Measurements from ENCODE around the gene KITLG.

KITLG gene

GRCh38 chr12:88591343-88591742, 11.1 kb upstream of the KITLG start:
- H3K4me3 Mint-ChIP-seq: no peak overlapping the region

DNA sequence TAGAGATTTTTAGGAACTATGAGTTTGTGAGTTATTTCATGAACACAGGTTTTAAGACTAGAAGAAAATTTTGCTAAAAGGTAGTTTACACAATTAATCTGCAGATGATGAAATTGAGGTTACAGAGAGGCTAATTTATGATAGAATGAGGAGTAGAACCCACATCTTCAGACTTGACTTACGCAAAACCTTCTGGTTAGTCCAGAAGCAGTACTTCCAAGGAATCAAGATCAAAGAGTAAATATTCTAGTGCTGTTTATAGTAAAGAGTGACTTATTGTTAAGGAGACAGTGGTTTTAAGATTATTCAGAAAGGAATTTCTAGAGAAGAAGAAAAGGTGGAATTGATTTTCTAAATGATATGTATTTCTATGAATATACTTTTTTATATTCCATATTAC, 10.6 kb upstream of the KITLG start:
- no peak overlapping the region for H3K27ac Mint-ChIP-seq

More at GRCh38 chr12:88591343-88591742, 11.1 kb upstream of the KITLG start:
- no peak overlapping the region for H3K27ac Mint-ChIP-seq
- no peaks in the 10 kb centered on the region for H3K4me1 Mint-ChIP-seq (ENCODE audit: low read depth)
- H3K27me3 Mint-ChIP-seq (ENCODE audit: low read depth): no peaks in the 10 kb centered on the region
- no peaks in the 10 kb centered on the region for H3K36me3 Mint-ChIP-seq (ENCODE audit: low read depth)
- H3K9me3 Mint-ChIP-seq: peaks cover 5% of the 10 kb centered on the region

DNA sequence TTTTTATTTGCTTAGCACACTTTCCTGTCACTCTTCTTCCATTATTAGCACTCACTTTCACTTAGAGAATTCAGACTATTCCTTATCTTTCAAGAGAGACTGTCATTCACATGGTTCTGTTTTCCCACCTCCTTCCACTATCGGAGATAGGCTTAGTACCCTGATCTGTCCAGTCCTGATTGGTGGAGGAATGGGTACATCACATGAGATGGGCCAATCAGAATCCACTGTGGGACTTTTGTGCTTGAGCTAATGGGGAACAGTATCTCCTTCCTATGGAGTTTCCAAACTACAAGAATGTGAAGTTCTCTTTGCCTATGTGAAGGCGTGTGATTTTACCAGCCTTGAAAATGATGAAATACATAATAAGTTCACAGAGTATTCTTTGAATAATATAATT, 4.8 kb upstream of the KITLG start:
- Mint-ChIP-seq H3K4me3 (no peak overlapping the region), H3K27me3 (ENCODE audit: low read depth) (peaks cover 25% of the 10 kb centered on the region), H3K27ac (no peak overlapping the region), H3K36me3 (ENCODE audit: low read depth) (no peaks in the 10 kb centered on the region), H3K9me3 (peaks cover 5% of the 10 kb centered on the region), H3K4me1 (ENCODE audit: low read depth) (no peaks in the 10 kb centered on the region)

More for the DNA sequence above, 10.6 kb upstream of the KITLG start:
- Mint-ChIP-seq H3K27me3 (ENCODE audit: low read depth) (no peaks in the 10 kb centered on the region), H3K4me3 (no peak overlapping the region), H3K36me3 (ENCODE audit: low read depth) (no peaks in the 10 kb centered on the region), H3K9me3 (peaks cover 5% of the 10 kb centered on the region), H3K4me1 (ENCODE audit: low read depth) (no peaks in the 10 kb centered on the region)

DNA sequence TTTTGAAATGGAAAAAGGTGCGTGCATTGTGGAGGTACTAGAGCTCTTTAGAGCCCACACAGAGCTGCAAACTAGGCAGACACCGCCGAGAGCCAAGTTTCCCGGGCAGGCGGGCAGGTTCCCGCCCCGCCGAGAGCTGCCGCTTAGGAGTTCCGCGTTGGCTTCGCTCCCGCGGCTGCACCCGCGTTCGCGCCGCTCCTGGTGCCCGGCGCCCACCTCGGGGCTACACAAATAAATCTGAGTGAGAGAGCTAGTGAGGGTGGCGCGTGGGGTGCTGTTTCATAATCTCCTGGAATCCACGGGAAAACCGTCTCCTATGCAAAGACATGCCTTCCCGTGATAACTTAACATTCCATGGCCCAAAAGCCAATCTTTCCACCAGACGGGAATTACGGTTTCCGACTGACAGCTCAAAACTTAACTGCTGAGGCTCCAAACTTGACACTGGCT, 645 bp downstream of the KITLG start:
- Mint-ChIP-seq H3K27me3 (ENCODE audit: low read depth) (peaks cover 59% of the 10 kb centered on the region), H3K27ac (no peak overlapping the region), H3K4me1 (ENCODE audit: low read depth) (peaks cover 3% of the 10 kb centered on the region), H3K4me3 (peak overlapping the region; percentile 57), H3K9me3 (no peaks in the 10 kb centered on the region), H3K36me3 (ENCODE audit: low read depth) (no peaks in the 10 kb centered on the region)

- Mint-ChIP-seq H3K27ac (no peak overlapping the region), H3K9me3 (no peaks in the 10 kb centered on the region), H3K4me3 (no peak overlapping the region), H3K36me3 (ENCODE audit: low read depth) (no peaks in the 10 kb centered on the region), H3K4me1 (ENCODE audit: low read depth) (peaks cover 3% of the 10 kb centered on the region), H3K27me3 (ENCODE audit: low read depth) (peaks cover 62% of the 10 kb centered on the region)
These were observed 1.1 kb downstream of the KITLG start for GRCh38 chr12:88579161-88579517.

- H3K4me3 Mint-ChIP-seq: no peak overlapping the region
- peaks cover 3% of the 10 kb centered on the region for H3K4me1 Mint-ChIP-seq (ENCODE audit: low read depth)
- no peaks in the 10 kb centered on the region for H3K36me3 Mint-ChIP-seq (ENCODE audit: low read depth)
- H3K9me3 Mint-ChIP-seq: no peaks in the 10 kb centered on the region
- peaks cover 62% of the 10 kb centered on the region for H3K27me3 Mint-ChIP-seq (ENCODE audit: low read depth)
- H3K27ac Mint-ChIP-seq: no peak overlapping the region
These were observed 1.8 kb downstream of the KITLG start for GRCh38 chr12:88578276-88579160.

DNA sequence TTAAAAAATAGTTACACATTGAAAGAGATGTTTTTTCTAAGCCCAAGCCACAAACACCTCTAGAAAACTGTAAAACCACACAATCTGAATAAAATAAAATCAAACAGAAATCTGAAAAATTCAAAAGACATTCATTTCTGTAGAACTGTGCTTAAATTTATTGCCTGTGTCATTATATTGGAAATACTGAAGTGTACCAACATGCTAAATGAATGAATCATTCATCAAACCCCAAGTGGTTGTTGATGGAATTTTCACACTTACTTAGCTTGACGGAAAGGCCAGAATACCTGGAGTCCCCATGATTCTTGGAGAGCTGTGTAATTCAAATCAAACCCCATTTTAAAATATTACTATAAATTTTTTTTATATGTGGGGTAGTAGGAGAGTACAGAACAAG, 2.7 kb downstream of the KITLG start:
- Mint-ChIP-seq H3K9me3 (no peaks in the 10 kb centered on the region), H3K4me1 (ENCODE audit: low read depth) (peaks cover 3% of the 10 kb centered on the region), H3K36me3 (ENCODE audit: low read depth) (no peaks in the 10 kb centered on the region), H3K27me3 (ENCODE audit: low read depth) (peaks cover 53% of the 10 kb centered on the region), H3K4me3 (no peak overlapping the region), H3K27ac (no peak overlapping the region)

DNA sequence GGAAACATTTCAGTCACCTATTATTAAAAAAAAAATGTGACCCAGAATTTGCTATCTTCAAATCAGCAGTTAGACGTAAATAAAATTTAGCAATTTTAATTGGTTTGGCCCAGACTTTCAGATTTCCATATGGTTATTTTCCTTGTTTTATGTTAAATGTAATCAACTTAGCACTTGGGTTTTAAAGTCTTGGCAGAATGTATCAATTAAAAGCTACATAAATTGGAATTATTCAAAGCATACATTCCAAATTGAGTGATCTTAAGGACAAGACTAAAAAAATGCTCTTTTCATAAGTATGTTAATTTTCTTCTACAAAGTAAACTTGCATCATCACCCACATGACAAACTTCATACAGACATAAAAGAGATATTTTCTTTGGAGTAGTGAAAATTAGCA, 3.4 kb downstream of the KITLG start:
- peaks cover 48% of the 10 kb centered on the region for H3K27me3 Mint-ChIP-seq (ENCODE audit: low read depth)
- H3K4me3 Mint-ChIP-seq: no peak overlapping the region
- peaks cover 3% of the 10 kb centered on the region for H3K4me1 Mint-ChIP-seq (ENCODE audit: low read depth)
- no peaks in the 10 kb centered on the region for H3K36me3 Mint-ChIP-seq (ENCODE audit: low read depth)
- no peak overlapping the region for H3K27ac Mint-ChIP-seq
- no peaks in the 10 kb centered on the region for H3K9me3 Mint-ChIP-seq

GRCh38 chr12:88575361-88575970, 4.8 kb downstream of the KITLG start:
- no peaks in the 10 kb centered on the region for H3K9me3 Mint-ChIP-seq
- no peak overlapping the region for H3K4me3 Mint-ChIP-seq
- H3K4me1 Mint-ChIP-seq (ENCODE audit: low read depth): peaks cover 3% of the 10 kb centered on the region
- peaks cover 41% of the 10 kb centered on the region for H3K27me3 Mint-ChIP-seq (ENCODE audit: low read depth)
- H3K27ac Mint-ChIP-seq: no peak overlapping the region
- H3K36me3 Mint-ChIP-seq (ENCODE audit: low read depth): no peaks in the 10 kb centered on the region

DNA sequence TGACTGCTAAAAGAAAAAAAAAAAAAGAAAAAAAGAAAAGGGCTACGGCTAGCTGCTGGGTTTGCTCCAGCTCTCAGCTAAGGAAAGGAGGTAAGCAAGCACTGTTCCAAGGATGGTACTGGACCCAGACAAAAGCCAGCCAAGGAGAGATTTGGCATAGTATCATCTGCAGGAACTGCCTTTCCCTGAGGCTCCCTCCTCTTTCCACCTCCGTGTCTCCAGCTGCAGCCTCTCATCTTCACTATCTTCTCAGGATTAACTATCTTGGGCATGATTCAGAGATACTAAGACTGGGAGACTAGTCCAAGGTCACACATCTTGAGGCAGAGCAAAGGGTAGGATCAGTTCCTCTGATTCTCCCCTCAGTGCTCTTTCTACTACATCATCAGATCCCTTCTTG, 6.0 kb downstream of the KITLG start:
- Mint-ChIP-seq H3K36me3 (ENCODE audit: low read depth) (no peaks in the 10 kb centered on the region), H3K4me1 (ENCODE audit: low read depth) (no peaks in the 10 kb centered on the region), H3K9me3 (no peaks in the 10 kb centered on the region), H3K27me3 (ENCODE audit: low read depth) (peaks cover 29% of the 10 kb centered on the region), H3K27ac (no peak overlapping the region), H3K4me3 (no peak overlapping the region)

DNA sequence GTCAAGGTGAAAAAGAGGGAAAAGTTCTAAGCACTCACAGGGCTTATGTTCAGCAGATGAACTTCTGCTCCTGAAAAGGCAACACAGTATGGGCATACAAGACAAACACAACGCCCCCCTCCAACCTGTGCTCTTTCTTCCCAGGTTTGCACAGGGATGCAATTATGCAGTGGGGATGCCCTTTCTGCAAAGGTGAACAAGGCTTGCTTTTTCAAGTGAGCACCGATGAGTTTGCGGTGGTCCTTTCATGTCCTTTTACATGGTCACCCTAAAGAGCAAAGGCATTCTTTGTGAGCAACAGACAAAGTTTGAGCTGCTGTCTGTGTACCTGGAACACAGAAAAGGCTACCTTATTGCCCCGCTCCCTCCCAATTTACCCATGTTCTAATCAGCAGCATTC, 6.7 kb downstream of the KITLG start:
- Mint-ChIP-seq H3K4me3 (no peak overlapping the region), H3K27ac (no peak overlapping the region), H3K36me3 (ENCODE audit: low read depth) (no peaks in the 10 kb centered on the region), H3K9me3 (no peaks in the 10 kb centered on the region), H3K27me3 (ENCODE audit: low read depth) (peaks cover 22% of the 10 kb centered on the region), H3K4me1 (ENCODE audit: low read depth) (no peaks in the 10 kb centered on the region)

DNA sequence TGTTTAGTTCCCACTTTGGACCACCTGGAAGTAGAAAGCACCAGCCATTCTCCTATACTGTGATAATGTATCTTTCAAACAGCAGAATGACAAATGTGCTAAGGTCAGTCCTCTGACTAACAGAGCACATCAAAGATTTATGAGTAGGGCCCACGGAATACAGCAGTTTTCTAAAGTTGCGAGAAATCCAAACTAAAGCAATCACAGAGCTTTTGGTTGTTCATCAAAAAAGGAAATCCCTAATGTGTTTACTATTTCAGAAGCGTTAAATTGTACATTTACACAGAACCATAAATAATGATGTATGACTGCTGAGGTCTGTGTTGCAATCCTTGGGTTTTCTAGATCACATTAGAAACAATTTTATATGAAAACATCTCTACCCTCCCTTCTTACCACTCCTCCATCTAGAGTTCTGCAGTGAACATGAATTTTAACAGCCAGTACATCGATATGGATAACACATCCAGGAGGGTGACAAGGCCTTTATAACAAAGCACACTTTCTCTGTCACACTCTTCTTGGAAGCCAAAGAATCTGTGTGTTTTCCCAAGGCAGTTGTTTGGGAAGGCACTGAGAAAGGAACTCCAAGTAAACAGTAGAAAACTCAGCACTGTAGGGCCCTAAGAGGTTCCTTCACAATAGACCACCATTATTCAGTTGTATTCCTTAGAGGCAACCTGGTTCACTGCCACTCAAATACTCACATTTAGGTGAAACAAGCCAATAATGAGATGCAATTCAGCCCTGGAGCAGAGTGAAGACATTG, 7.3 kb downstream of the KITLG start:
- no peaks in the 10 kb centered on the region for H3K9me3 Mint-ChIP-seq
- no peak overlapping the region for H3K27ac Mint-ChIP-seq
- H3K36me3 Mint-ChIP-seq (ENCODE audit: low read depth): no peaks in the 10 kb centered on the region
- no peaks in the 10 kb centered on the region for H3K4me1 Mint-ChIP-seq (ENCODE audit: low read depth)
- H3K4me3 Mint-ChIP-seq: no peak overlapping the region
- H3K27me3 Mint-ChIP-seq (ENCODE audit: low read depth): peaks cover 16% of the 10 kb centered on the region

DNA sequence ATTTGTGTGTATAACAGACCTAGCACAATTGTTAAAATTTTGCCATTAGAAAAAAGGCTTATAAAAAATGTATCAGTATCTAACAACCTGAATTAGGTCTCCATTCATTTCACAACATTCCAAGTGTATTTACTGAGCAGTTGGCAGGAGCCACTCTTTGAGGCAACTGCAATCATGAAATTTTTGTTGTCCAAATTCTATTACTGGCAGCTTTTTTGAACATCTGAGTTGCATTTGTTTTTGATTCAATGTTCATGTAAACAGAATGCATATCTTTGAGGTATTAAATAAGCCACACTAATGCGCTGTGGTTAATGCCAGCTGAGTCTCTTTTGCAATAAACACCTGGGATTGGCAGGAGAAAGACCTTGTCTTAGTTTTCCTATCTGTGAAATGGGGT, 8.7 kb downstream of the KITLG start:
- H3K4me3 Mint-ChIP-seq: no peak overlapping the region

DNA sequence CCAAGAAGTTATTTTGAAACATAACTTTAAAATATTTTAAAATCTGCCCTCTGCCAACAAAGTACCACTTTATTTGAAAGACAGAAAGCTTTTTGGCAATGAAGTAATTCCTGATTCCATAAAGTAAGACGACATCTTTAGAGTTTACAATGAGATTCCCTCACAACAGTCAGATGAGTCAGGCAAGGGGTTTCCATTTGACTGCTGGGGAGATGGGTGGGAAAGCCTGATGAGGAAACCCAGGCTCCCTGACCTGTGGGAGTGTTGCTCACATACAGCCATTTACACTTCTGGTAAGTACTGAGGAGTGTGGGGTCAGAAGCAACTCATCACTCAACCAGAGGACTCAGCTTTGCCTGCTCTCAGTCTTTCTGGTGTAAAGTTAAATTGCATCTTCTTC, 10.2 kb downstream of the KITLG start:
- Mint-ChIP-seq H3K4me3 (no peak overlapping the region), H3K4me1 (ENCODE audit: low read depth) (no peaks in the 10 kb centered on the region), H3K9me3 (no peaks in the 10 kb centered on the region), H3K36me3 (ENCODE audit: low read depth) (no peaks in the 10 kb centered on the region), H3K27me3 (ENCODE audit: low read depth) (peaks cover 6% of the 10 kb centered on the region), H3K27ac (no peak overlapping the region)

More for the DNA sequence above, 8.7 kb downstream of the KITLG start:
- Mint-ChIP-seq H3K36me3 (ENCODE audit: low read depth) (no peaks in the 10 kb centered on the region), H3K9me3 (no peaks in the 10 kb centered on the region), H3K27ac (no peak overlapping the region), H3K4me1 (ENCODE audit: low read depth) (no peaks in the 10 kb centered on the region), H3K27me3 (ENCODE audit: low read depth) (peaks cover 8% of the 10 kb centered on the region)

DNA sequence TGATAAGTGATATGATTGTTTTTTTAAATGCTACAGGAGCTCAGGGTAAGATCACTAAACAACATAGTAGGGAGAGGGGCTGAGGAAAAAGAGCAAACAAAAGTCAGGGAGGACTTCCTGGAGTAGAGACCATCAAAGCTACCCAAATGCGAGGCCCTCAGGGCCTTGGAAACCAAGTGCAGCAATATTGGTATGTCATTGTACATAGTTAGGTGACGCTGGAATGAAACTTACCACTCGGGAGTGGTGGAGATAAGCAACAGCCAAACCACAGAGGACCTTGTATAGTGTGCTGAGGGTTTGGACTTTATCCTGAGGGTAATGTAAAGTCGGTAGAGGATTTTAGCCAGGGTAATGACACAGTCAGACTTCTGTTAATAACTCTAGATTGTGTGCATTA, 13.8 kb downstream of the KITLG start:
- Mint-ChIP-seq H3K4me3 (no peak overlapping the region), H3K27ac (no peak overlapping the region), H3K27me3 (ENCODE audit: low read depth) (no peaks in the 10 kb centered on the region), H3K36me3 (ENCODE audit: low read depth) (no peaks in the 10 kb centered on the region), H3K9me3 (no peaks in the 10 kb centered on the region), H3K4me1 (ENCODE audit: low read depth) (no peaks in the 10 kb centered on the region)

Data from T-helper 1 cell treated with Interleukin-12 subunit alpha and Interleukin-12 subunit beta and Interleukin-4 antibody, amounts not matched to agents 30 μg/mL and 1 μg/mL, for 36 hours (primary cell).